ENCODE measurements around the gene TRIM17.

DNA sequence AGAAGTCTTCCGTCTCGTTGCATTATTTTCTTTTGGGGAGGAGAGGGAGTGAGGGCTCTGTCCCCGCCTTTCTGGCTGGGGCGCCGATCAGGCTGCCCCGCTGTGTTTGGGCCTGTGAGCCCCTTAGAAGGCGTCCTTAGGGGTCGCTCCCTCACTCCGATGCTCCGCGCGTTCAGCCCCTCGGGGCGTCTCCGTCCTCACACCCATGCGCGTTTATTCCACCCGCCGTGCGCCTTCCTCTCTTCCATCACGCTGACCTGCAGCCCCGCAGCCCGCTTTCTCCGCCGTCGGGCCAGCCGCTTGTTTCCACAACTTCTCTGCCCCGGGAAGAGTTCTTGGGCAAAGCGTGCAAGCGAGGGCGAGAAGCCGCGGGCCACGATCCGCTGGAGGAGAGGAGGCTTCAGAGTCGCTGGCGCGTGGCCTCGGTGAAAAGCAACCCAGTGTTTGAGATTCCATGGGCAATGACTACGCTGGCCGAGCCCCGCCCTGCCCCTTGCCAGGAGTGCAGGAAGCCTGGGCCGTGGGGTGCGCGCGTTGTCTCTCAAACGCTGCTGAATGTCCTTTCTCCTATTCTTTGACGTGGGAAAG lies 37.7 kb downstream of the TRIM17 start:
- TF ChIP-seq, protein P1, sequence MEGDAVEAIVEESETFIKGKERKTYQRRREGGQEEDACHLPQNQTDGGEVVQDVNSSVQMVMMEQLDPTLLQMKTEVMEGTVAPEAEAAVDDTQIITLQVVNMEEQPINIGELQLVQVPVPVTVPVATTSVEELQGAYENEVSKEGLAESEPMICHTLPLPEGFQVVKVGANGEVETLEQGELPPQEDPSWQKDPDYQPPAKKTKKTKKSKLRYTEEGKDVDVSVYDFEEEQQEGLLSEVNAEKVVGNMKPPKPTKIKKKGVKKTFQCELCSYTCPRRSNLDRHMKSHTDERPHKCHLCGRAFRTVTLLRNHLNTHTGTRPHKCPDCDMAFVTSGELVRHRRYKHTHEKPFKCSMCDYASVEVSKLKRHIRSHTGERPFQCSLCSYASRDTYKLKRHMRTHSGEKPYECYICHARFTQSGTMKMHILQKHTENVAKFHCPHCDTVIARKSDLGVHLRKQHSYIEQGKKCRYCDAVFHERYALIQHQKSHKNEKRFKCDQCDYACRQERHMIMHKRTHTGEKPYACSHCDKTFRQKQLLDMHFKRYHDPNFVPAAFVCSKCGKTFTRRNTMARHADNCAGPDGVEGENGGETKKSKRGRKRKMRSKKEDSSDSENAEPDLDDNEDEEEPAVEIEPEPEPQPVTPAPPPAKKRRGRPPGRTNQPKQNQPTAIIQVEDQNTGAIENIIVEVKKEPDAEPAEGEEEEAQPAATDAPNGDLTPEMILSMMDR (IDR thresholded peaks at IDR 0.05; ENCODE audit: low read depth, low read length), result no peak
- TF ChIP-seq, protein P2, sequence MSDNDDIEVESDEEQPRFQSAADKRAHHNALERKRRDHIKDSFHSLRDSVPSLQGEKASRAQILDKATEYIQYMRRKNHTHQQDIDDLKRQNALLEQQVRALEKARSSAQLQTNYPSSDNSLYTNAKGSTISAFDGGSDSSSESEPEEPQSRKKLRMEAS (IDR thresholded peaks at IDR 0.05; ENCODE audit: low read depth, low read length), result no peak
- TF ChIP-seq POLR2A (IDR thresholded peaks at IDR 0.05; ENCODE audit: extremely low read depth, insufficient read length) (no peak), MYC (IDR thresholded peaks at IDR 0.05; ENCODE audit: low read depth, low read length) (no peak)

All from NB4 (cell line).